Measurements from ENCODE around the gene AARS1. TPM values are rescaled to one million over a fixed set of nuclear protein-coding genes. Genes with fewer than 3 reads are reported as not detected.

The AARS1 gene
- total and polyA plus RNA-seq, 10 of the 15 experiments (the other 5 are each of a cell fraction or from before 2014, with no cell fraction given), result 21.5 to 143 (median 96.9) TPM

DNA sequence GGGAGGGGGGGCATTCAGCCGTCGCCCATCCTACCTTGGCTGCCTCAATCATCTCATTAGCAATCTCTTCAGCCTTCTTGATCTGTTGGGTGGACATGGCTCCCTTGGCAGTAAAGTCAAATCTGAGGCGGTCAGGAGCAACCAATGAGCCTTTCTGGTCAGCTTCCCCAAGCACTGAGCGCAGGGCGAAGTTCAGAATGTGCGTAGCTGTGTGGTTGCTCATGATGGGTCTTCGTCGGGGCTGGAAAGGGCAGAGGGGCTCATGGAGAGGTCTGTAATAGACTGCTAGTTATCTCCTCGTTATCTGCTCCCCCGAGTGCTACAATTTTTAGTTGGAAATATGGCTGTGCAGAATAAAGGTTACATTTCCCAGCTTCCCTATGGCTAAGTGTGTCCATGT, 30.4 kb downstream of the AARS1 start (continued):
- TF ChIP-seq, protein P1, sequence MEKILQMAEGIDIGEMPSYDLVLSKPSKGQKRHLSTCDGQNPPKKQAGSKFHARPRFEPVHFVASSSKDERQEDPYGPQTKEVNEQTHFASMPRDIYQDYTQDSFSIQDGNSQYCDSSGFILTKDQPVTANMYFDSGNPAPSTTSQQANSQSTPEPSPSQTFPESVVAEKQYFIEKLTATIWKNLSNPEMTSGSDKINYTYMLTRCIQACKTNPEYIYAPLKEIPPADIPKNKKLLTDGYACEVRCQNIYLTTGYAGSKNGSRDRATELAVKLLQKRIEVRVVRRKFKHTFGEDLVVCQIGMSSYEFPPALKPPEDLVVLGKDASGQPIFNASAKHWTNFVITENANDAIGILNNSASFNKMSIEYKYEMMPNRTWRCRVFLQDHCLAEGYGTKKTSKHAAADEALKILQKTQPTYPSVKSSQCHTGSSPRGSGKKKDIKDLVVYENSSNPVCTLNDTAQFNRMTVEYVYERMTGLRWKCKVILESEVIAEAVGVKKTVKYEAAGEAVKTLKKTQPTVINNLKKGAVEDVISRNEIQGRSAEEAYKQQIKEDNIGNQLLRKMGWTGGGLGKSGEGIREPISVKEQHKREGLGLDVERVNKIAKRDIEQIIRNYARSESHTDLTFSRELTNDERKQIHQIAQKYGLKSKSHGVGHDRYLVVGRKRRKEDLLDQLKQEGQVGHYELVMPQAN (conservative IDR thresholded peaks at IDR 0.05), result no peak
- TF ChIP-seq, protein P2, sequence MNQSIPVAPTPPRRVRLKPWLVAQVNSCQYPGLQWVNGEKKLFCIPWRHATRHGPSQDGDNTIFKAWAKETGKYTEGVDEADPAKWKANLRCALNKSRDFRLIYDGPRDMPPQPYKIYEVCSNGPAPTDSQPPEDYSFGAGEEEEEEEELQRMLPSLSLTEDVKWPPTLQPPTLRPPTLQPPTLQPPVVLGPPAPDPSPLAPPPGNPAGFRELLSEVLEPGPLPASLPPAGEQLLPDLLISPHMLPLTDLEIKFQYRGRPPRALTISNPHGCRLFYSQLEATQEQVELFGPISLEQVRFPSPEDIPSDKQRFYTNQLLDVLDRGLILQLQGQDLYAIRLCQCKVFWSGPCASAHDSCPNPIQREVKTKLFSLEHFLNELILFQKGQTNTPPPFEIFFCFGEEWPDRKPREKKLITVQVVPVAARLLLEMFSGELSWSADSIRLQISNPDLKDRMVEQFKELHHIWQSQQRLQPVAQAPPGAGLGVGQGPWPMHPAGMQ (IDR thresholded peaks at IDR 0.05; ENCODE audit: borderline replicate concordance), result no peak

DNA sequence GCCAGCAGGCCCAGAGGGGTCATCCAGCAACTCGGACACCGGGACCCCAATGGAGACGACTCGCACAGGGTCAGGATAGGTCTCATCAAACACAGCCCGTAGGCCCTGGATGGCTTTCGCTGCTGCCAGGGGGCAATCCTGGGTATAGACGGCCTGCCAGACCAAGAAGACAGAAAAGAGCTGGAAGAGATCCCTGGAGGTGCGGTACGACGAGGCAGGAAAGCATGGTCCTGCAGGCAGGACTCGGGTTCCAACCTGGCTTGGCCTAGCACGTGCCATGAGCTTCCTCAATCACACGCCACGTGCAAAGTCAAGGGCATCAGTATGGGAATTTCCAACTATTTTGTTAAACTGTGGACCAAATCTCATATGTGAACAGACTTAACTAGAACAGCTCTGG, 31.2 kb downstream of the AARS1 start:
- ChIA-PET CTCF (interaction anchor here (2.2 kb wide), 1 partner anchor 9 kb away, joined by 8 read pairs; no protein-coding TSS in a partner anchor), SMC1A (ENCODE audit: uncharacterized antibody, unreplicated experiment) (no interaction called here), POLR2A (interaction anchor here (0.5 to 0.6 kb wide), 2 partner anchors 27 to 641 kb away, joined by 3 read pairs; no protein-coding TSS in a partner anchor), RAD21 (ENCODE audit: unreplicated experiment) (no interaction called here)
- Histone ChIP-seq H3K4me3 (no peak overlapping the region), H3K27me3 (replicated peaks in 1 of 2; ENCODE audit: control insufficient read depth in 2 of 2, insufficient read depth in 2 of 2, low read length in 1 of 2) (no peaks in the 10 kb centered on the region), H3K4me2 (ENCODE audit: control insufficient read depth, insufficient read depth) (no peak overlapping the region), H3K9me3 (replicated peaks; ENCODE audit: control insufficient read depth, insufficient read depth, low read length) (no peaks in the 10 kb centered on the region), H3K4me1 (ENCODE audit: control insufficient read depth, insufficient read depth, low read length) (no peaks in the 10 kb centered on the region), H3K79me2 (ENCODE audit: control insufficient read depth, insufficient read depth, low read length) (no peaks in the 10 kb centered on the region), H4K20me1 (ENCODE audit: control insufficient read depth, insufficient read depth) (no peaks in the 10 kb centered on the region), H3K36me3 (ENCODE audit: control insufficient read depth in 2 of 2, insufficient read depth in 2 of 2, low read length in 1 of 2) (peaks cover 36 to 39% of the 10 kb centered on the region in 2 experiments), H2AFZ (ENCODE audit: control insufficient read depth, low read depth, low read length) (no peak overlapping the region), H3K9ac (ENCODE audit: control insufficient read depth, insufficient read depth, low read length) (no peak overlapping the region), H3K27ac (ENCODE audit: control insufficient read depth, insufficient read depth) (no peak overlapping the region)
- FAIRE-seq (no peak), ATAC-seq (no peak), DNase-seq (ENCODE audit: low read depth, low spot score) (no peak)
- in situ Hi-C loops (cut with MboI), result no loop called here
- 99% methylated on average over 13 of the region's 14 CpGs for WGBS (ENCODE audit: insufficient coverage, insufficient replicate concordance, low lambda C conversion rate, missing lambda C conversion rate)
- TF ChIP-seq WRNIP1 (IDR thresholded peaks at IDR 0.05; ENCODE audit: borderline replicate concordance, low read depth, low read length) (no peak), FOXM1 (IDR thresholded peaks at IDR 0.05; ENCODE audit: low read depth, low read length) (no peak), BACH1 (IDR thresholded peaks at IDR 0.05; ENCODE audit: borderline replicate concordance) (no peak), BMI1 (IDR thresholded peaks at IDR 0.05; ENCODE audit: borderline replicate concordance) (no peak), STAT1 (conservative IDR thresholded peaks at IDR 0.05) (no peak), GATAD2B (conservative IDR thresholded peaks at IDR 0.05; ENCODE audit: low read depth) (no peak), BCL11A (IDR thresholded peaks at IDR 0.05; ENCODE audit: low read depth, low read length) (no peak)
- TF ChIP-seq, protein P3, sequence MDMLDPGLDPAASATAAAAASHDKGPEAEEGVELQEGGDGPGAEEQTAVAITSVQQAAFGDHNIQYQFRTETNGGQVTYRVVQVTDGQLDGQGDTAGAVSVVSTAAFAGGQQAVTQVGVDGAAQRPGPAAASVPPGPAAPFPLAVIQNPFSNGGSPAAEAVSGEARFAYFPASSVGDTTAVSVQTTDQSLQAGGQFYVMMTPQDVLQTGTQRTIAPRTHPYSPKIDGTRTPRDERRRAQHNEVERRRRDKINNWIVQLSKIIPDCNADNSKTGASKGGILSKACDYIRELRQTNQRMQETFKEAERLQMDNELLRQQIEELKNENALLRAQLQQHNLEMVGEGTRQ (IDR thresholded peaks at IDR 0.05; ENCODE audit: borderline replicate concordance, low read depth, low read length), result no peak
- intact Hi-C loops (cut with micrococcal nuclease; ENCODE audit: unreplicated experiment), result loop anchor here (10.0 kb wide), 1 partner anchor 93 kb away; no protein-coding TSS in a partner anchor
- no TSS peak for BruUV-seq (replicated peaks)
